GM19395 (cell line): ENCODE measurements around the gene MSX1.

Source experiments
- ATAC-seq: cut with Tn5 transposase; IDR thresholded peaks from one replicate; pipeline ENCODE4 v1.9.1; 2021; ENCODE audit warnings: mild to moderate bottlenecking, moderate library complexity; ENCODE audit not compliant: unreplicated experiment

Gene MSX1

DNA sequence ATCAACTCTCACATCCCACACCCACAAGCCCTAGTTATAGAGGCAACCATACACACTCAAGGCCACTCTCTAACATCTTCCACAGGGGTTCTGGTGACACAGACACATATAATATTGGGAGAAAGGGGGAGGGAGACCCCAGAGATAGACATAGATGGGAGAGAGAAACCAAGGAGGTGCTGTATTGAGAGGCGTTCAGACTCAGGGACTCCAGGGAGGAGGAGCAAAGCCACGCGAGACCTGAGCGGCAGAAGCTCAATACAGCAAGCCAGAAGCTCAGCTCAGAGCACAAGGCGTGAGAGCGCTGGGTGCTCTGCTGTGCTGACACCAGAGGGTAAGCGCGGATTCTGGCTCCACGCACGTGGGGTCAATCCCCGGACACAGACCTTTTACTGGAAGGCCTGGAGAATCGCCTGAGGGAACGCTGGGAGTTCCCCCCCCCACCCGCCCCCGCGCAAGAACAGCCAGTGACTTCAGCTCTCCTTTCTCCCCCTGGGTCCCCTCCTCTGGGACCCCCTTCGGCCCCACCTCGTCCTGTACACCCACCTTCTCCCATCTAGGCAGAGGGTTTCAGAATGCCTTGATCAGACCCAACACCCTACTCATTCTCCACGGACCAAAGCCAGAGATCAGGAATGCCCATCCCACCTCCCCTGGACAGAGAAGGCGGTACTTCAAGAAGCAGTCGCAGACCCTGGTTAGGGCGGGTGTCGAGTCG, 8.7 kb downstream of the MSX1 start:
- no peak for ATAC-seq

DNA sequence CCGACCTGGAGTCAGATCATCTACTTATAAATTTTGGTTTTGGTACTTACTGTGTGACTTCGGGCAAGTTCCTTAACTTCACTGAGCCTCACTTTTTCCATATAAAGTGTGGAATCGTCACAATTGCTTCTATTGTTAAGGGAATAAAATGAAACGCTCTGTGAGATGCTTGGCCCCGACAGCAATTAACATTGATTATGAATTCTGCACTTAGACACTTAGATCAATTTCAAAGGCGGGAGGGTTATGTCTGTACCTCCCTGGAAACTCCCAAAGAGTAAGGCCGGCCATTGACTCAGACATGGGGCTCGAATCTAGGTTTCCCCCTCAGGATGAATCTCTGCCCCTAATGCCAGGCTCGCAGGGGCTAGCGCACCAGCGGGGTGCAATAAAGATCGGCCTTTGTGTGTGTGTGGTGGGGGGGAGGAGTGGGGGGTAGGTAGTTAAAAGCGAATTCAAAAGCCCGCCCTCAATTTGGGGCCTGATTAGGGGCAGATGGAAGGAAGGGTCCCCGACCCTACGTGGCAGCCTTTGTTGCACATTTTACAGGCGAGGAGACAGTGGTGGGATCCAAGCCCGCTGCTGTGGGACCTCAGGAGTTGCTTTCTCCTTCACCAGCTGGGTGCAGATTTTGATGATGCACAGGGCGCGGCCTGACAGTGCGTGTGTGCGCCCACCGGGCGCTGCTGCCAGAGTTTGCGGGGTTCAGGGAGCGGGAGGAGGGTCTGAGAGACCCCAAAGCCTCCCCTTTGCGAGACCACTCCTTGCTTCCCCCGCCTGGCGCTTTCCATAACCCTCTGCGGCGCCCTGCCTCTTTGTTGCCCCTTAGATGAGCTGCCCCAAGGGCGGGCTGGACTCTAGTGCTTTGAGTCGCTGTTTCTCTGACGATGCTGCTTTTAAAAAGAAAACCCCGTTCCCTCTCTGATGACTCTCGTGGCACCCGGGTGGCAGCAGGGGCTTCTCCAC, 9.6 kb downstream of the MSX1 start:
- no peak for ATAC-seq

DNA sequence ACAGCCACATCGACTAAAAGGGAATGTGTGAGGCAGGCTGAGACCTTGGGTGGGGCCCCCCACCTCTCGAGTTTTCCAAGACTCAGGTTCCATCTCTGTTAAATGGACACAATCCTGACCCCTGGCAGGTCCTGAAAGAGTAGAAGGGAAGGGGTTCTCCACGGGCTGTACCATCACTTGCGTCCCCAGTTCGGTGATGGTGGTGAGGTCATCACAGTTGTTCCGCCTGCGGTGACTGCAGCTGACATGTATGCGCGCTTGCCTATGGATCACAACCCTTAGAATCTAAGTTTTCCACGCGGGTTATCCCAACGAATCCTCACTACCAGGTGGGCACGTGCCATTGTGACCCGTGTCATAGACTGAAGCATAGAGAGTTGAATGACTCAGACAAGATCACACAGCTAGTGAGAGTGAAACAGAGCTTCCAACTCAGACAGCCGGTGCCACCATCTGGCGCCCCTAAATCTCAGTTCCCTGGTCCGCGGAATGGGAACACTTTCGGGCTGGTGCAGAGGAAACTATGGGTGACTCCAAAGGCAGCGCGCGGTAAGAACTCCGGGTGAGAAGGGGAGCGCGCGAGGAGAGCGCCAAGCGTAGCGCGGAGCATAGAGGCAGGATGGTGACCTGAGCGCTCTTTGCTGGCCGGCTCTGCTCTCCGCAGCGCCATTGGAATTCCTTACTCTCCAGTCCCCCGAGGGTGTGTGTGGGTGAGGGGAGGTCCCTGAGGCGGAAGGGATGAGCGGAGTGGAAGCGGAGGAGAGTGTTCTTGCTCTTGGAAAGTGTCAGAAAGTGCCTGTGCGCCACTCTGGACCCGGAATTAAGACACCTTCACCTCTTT, 10.5 kb downstream of the MSX1 start:
- no peak for ATAC-seq

DNA sequence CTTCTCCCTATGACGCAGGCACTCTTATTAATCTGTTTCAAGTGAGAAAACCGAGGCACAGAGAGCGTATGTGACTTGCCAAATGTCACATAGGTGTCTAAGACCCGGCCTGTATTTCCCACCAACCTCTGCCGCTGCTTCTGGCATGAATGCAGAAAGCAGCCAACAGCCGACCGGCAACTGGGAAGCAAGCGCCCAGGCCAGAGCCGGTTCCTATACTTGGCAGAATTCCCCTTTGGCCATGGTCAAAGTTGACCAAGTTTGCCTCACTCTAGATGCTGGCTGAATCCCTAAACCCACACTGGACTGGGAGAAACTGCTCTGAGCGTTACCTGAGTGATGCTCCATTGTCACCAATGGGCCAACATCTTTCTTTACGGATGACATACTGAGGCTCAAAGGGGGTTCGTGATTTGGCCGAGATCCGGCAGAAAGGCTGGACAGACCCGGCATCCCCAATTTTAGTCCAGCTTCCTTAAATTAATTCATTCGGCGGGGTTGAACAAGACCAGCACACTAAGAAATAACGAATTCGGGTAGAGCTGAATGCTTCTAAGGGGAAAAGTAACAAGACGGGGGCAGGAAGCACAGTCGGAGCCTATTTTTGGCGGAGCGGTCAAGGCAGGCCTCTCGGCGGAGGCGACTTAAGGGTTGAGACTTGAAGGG, 11.2 kb downstream of the MSX1 start:
- no peak for ATAC-seq

DNA sequence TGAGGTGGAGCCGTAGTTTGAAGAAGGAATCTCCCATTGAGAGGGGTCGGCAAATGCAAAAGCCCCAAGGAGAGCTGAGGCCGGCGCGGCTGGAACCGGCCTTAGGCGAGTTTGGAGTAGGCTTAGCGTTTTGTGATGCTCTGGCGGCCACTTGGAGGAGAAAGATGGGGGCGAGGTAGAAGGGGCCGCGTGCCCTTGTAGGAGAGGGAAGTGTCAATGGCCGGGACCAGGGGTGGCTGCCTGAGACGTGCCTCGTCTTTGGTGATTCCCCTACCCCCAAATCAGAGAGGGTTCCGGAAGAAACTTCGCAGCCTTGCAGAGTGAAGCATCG, 11.7 kb downstream of the MSX1 start:
- ATAC-seq = no peak

DNA sequence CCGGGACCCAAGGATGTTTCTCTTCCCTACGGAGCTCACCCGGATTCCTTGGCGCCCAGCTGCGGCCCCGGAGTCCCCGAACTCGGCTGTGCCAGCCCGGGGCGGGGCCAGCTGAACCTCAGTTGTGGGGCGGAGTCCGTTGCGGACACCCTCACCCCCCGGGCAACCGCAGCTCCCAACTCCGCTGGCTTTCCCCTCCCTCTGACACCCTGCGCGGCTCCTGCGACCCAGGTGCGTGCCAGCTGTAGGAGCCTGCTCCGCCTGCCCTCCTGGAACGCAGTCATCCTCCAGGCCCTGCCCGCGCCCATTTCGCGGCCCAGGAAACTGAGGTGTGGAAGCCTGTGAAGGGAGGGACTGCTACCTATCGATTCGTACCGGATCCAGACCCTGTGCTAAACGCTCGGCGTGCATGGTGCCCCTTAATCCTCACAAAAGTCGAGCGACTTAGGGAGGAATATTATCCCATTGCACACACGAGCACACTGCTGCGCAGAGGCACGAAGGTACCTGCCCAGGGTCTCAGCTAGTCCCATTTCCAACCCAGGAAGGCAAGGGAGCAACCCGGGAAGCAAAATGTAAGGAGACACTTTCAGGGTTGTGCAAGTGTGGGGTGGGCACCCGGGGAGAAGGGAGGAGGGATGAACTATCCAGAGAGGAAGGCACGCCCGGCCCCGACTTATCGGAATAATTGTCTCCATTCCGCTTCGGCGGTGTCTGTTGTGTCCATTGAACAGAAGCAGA, 12.3 kb downstream of the MSX1 start:
- no peak for ATAC-seq

DNA sequence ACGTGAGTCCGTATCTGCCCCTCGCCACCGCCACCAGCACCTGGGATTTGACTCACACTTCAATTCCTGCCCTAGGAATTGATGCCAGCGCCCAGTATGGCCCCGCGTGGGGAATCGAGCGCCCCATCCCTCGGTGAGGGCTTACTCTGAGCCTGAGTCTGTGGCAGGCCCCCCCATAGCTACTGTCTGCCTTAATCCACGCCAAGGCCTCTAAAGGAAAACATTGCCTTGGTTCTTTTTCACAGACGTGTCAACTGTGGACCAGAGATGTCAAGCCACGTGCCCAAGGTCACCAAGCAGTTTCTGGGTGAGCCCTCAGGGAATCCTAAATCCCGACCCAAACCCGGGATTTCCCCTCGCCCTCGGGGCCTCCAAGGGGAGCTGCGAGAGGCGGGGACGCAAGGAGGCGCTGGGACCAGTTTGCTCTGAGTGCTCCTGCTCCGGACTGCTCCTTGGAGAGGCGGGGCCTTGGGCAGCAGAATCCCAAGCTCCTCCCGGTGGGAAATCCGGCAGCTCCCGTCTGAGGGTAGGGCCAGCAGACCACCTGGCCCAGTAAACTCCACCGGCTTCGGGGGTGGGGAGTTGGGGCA, 12.9 kb downstream of the MSX1 start:
- ATAC-seq = no peak

DNA sequence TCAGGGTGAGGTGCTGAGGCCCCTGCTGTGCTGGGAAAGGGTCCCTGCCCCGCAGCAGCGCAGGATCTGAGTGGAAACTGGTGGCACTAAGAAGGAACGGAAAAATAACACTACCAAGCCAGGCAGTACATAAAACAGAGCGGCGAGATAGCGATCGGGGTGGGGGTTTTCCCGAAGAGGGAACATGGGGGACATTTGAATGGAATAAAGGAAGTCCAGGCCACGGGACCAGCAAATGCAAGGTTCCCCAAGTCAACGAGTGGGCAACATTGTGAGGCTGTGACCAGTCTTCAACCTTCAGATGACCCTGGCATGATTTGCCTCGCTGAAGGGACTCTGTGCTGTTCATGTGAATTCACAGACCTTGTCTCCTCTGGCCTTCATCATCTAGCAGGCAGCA, 13.7 kb downstream of the MSX1 start:
- ATAC-seq = no peak

DNA sequence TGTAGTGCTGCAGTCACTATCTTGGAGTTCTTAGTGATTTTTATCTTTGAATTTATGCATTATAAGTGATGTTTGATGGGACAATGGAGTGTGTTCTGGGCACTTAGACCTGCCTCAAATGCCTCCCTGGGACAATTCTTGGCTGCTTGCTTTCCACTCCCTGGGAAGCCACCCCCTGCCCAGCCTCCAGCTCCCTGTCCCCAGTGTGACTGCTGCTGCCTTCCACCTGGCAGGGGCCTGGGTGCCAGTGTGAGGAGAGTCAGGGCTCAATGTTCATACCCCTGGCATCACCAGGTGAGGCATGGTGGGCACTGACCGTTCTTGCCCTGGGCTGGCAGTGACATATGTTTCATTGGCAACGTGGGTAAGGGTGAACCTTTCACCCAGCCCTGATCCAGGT, 14.8 kb downstream of the MSX1 start:
- ATAC-seq = no peak

DNA sequence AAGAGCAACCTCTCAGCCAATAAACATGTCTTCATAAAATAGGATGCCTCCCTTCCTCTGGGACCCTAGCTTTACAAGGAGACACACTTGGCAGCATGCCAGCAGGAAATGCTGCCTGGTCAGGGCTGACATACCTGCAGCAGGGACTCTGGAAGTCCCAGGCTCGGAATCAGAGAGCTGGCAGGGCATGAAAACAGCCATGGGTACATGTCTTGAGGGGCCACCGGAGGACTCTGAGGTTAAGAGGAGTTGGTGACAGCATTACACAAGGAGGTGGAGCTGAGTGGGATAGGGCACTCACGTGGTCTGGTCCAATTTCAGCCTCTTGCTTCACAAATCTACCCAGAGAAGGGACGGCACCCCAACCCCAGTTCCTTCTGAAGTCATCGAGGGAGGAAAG, 15.7 kb downstream of the MSX1 start:
- ATAC-seq = no peak

DNA sequence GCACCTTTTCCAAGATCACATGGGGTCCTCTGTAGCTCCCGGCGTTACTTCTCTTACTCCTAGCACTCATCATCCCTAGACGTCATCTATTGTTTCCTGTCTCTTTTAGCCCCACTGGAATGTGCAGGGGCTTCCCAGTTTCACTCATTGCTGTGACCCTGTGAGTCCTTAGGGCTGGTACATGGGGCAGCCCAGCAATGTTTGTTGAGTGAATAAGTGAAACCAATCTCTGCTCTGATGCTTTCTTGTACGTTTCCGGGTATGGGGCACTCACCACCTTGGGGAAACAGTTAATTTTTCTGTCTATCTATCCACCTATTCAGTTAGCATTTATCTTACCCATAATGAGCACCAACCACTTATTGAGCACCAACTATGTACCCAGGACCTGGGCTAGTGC, 16.1 kb downstream of the MSX1 start:
- ATAC-seq = no peak

DNA sequence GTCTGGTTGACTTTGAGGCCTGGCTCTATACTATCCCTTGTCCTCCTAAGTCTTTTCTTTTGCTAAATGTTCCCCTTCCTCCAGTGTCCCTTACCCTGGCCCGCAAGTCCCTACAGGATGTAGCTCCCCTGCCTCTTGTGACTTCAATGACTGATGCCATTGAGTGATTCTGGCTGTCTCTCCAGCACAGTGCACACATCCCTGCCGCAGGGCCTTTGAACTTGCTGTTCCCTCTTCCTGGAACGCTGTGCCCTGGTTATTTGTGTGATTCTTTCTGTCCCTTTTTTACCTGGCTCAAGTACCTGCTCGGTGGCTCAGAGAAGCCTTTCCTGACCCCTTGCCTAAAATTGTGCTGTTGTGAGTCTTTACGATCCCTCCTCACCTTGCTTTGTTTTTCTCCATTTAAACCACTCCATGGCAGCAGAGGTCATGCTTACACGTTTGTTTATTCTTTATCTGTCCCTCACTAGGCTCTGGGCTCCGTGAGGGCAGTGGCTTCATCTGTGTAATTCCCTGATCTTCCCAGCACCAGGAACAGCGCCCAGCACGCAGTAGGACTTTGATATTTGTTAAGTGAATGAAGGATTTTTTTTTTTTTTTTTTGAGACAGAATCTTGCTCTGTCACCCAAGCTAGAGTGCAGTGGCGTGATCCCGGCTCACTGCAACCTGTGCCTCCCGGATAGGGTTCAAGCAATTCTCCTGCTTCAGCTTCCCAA, 17.6 kb downstream of the MSX1 start:
- ATAC-seq = no peak

DNA sequence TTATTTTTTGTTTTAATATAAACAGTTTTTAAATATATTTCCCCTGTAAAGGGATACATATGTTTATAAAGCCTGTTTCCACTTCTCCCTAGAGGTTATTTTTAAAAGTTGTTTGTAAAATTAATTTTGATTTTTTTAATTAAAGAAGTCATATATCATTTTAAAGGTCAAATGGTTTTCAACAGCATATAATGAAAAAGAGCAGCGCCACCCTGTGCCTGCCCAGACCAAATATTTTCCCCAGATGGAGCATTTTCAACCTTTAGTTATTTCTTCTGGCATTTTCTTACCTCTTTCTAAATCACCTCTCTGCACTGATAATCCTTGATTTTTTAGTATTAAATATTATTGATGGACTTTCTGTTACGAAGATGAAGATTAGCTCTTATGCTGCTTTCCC, 21.0 kb downstream of the MSX1 start:
- ATAC-seq = no peak

DNA sequence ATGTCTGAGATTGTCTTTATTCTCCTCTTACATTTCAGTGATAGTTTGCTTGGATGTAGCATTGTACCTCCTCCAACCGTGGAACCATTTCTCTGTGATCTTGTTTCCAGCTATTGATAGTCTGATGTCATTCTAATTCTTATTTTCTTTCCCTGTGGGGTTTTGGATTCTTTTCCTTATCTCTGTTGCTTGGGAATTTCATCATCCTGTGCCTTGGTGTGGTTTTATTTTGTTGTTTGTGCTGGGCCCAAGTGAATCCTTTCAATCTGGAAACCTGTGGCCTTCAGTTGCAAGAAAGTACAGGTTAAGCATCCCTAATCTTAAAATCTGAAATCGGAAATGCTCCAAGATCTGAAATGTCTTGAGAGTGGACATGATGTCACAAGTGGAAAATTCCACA, 22.0 kb downstream of the MSX1 start:
- no peak for ATAC-seq

DNA sequence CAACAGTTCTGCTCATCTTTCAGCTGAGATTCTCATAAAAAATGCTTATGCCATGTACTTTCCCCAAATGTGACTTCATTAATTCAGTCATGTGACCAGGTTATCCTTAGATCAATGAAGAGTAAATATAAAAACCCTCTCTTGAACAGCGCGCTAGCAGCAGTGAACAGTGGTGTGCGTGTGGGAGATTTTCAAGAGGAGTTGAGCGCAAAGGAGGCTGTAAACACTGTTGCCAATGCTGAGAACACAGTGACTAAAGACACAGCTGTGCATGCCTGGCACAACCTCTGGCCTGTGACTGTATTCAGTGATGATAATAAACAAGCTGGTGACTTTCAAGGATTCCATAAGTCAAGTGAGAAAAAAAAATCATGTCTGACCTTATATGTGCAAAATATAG, 25.1 kb downstream of the MSX1 start:
- no peak for ATAC-seq

DNA sequence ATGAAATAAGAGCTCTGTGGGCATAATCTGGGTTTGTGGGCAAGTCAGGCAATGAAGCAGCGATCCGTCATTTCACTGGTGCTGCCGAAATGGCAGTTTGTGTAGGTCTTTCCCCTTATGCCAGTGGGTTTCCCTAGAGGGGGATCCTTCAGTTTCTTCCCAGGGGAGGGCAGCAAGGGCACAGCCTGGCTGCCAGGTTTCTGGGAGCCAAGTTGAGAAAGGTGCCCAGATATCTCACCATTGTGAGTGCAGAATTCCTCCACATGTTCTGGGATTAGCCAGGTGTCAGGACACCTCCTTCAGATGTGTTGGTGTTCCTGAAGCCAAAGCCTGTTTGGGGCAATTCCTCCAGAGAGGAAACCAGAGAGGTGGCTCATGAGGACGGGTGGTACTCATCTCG, 28.0 kb downstream of the MSX1 start:
- no peak for ATAC-seq

DNA sequence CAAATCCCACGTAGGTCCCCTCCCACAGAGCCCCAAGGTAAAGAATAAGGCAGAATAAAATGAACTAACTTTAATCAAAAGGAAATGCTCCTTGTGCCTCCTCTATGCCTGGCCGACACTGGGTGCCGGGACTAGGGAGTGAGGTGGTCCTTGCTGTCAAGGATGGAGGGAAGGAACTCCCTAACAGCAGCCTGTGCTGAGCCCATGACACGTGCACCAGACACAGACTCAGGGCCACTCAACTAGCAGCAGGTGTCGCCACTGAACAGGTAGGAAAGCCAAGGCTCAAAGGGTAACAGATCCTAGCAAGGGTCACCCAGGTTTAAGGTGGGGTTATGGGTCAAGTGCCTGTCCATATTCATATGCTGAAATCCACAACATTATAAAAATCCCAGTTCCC, 29.2 kb downstream of the MSX1 start:
- no peak for ATAC-seq

DNA sequence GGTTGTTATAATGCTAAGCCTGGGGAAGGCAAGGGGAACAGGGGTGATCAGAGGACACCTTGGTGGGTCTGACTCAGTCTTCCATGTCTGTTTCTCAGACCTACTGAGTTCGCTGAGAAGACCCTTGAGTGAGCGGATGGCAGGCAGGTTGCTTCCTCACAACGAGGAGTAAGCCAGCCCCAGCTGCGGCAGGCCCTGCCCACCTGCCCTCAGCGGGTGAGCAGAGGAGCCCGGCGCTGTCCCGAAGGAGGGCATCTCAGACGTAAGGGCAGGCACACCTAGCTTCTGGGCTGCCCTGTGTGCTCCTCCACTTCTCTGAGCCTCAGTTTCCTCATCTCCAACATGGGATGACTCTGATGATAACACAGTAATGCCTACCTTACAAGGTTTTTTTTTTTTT, 30.3 kb downstream of the MSX1 start:
- no peak for ATAC-seq

DNA sequence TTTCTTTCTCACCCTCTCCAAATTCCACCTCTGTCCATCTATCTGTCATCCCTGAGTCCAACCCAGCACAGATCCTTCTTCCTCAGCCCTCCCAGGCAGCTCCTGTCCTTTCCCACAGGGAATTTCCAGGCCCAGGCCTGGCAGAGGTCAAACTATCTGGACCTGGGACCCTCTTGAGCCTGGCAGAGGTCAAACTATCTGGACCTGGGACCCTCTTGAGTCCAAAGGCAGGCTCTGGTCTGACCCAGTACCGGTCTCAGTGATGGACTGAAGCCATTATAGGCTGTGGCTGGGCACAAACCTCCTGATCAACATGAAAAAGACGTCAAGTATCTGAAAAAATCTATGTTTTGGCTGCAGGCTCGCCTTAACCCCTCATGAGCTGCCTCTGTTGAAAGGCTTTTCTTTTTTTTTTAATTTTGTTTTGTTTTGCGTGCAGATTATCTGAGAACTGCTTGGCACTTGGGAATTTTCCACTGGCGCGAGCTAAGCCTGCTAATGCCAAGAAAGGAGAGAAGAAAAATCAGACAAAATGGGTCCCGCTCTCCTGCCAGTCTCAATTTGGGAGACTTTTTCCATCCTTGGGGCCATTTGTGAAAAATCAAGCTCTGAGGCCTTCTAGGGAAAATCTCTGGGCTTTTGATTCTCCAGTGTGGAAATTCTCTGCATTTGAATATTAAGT, 31.2 kb downstream of the MSX1 start:
- no peak for ATAC-seq
